Fibroblast of skin of left biceps (primary cell): ENCODE measurements around the gene THSD8.

ENCODE experiments used
- DNase-seq, 2 experiments: peaks; one replicate each; pipeline ENCODE4 v3.0.0-alpha.2; 2013; ENCODE audit warnings: low read depth in 2 of 2

The THSD8 gene

DNA sequence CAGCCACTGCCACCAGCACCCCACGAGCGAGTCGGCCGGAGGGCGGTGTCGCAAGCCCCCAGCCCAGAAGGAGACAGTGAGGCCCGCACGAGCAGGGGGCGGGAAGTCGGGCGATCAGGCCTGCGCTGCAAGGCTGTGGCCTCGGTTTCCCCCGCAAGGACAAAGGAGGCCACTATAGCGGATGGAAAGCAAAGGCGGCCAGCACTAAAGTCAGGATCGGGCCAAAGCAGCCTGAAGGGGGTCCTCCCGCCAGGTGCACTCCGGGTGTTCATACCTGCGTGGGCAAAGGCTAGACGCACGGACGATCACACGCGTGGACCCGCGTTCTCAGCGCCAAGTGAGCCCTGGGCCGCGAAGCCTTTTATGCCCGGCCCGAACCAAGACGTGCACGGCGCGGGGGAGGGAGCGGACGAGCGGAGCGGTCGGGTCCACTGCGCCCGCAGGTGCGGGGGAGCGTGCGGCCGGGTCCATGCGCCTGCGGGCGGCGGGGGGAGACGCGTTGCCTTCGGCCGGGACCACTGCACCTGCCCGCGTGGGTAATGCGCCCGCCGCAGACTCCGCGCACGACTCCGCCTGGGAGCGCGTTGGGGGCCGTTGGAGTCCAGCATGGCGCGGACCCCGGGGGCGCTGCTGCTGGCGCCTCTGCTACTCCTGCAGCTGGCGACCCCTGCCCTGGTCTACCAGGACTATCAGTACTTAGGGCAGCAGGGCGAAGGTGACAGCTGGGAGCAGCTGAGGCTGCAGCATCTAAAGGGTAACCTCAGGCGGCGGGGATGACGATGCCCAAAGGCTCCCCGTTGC lies at the start of gene THSD8, which contains the start of gene PRDX2:
THSD8 (plus strand) TSS at position 604 of the 801 bp plus-strand sequence; CDS start at position 607, 3 bp downstream.
PRDX2 (minus strand) TSS at position 335 of the 801 bp plus-strand sequence. CDS start 539 bp downstream, outside the sequence.
- DNase-seq: no peak

DNA sequence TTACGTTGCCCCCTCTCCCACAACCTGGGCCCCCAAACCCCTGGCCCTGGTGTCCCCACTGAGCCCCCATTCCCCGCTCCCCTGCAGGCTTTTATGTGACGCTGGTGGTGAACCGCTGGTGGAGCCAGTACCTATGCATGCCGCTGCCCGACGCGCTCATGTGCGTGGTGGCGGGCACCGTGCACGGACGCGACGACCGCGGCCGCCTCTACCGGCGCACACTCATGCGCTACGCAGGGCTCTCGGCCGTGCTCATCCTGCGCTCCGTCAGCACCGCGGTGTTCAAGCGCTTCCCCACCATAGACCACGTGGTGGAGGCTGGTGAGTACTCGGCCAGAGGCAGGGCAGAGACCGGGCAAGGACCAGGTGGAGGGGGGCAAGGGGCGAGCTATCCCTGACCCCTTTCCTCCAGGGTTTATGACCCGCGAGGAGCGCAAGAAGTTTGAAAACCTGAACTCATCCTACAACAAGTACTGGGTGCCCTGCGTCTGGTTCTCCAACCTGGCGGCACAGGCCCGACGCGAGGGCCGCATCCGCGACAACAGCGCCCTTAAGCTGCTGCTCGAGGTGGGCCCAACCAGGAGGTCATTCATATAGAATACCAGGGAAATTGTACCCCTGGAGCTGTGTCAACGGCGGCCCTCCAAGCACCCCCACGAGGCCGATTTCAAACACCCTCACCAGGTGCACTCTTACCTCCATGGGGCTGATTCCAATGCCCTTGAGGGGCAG lies 47.2 kb upstream of the THSD8 start:
- DNase-seq: no peak

- DNase-seq: no peak
These were observed 45.6 kb upstream of the THSD8 start for GRCh38 chr19:12756150-12756883.

DNA sequence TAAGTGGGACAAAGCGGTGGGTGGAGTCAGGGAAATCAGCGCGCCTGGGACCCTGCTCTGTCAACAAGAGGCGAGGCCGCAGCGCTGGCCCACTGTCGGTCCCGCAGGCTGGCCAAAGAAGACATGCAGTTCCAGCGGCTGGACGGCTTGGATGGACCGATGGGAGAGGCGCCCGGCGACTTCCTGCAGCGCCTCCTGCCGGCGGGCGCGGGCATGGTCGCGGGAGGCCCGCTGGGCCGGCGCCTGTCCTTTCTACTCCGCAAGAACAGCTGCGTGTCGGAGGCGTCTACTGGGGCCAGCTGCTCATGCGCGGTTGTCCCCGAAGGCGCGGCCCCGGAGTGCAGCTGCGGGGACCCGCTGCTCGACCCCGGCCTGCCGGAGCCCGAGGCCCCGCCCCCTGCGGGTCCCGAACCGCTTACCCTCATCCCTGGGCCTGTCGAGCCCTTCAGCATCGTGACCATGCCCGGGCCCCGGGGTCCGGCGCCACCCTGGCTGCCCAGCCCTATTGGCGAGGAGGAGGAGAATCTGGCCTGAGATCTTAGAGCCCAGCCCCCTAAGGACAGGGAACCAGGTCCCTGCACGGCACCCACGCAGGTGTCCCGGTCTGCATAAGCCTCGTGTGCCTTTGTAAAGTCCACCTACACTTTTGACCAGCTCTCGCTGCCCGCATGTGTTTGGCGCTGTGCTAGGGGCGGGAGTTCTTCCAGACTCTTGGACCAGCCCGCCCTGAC lies 44.2 kb upstream of the THSD8 start:
- DNase-seq: no peak

DNA sequence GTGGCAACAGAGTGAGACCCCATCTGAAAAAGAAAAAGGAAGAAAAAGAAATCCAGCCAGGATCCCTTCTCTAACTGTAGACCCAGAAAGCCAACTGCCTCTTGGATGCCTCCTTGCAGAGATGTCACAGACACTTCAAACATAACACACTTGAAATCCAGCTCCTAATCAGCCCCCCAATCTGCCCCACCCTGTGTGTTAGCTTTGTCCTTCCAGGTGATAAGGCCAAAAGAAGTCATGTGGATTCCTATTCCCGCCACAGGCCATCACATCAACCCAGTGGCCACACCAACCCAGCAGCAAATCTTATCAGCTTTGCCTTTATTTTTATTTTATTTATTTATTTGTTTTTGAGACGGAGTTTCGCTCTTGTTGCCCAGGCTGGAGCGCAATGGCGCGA lies 42.2 kb upstream of the THSD8 start:
- DNase-seq: no peak

DNA sequence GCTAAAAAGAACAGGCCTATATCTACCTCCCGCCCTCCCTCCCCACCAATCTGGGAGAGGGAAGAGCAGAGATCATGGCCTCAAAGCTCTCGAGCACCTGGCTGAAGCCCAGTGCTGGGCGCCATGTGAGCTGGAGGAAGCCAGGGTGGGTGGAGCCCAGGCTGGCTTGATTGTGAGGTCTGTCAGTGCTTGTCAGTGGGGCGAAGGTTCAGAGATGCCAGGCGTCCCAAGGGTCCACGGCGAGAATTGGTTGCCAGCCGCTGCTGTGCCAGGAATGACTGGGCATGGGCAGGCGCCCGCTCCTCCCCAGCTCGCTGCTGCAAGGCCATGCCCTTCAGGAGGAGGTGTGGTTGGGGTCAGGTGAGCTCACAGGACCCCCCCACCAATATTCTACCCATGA lies 38.8 kb upstream of the THSD8 start:
- DNase-seq: no peak

GRCh38 chr19:12764698-12765097 lies 37.2 kb upstream of the THSD8 start:
- no peak for DNase-seq

DNA sequence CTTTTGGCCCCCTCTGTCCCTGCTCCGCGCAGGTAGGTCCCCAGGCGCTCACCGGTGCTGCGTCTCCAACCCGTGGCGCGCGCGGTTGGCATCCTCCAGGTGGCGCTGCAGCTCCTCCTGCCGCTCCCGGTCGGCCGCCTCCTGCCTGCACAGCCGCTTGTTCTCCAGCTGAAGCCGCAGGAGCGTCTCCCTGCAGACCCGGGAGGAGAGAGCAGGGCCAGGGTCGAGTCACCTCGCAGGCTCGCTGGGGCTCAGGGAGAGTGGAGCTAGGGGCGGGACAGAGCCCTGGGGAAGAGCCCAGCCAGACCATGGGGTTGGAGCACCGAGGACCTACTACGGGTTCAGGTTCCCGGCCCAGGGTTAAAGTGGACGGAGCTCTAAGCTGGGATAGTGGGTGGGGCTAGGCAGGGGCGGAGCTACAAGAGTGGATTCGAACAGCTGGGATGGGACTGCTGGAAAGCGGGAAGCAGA lies 35.8 kb upstream of the THSD8 start:
- DNase-seq: no peak

DNA sequence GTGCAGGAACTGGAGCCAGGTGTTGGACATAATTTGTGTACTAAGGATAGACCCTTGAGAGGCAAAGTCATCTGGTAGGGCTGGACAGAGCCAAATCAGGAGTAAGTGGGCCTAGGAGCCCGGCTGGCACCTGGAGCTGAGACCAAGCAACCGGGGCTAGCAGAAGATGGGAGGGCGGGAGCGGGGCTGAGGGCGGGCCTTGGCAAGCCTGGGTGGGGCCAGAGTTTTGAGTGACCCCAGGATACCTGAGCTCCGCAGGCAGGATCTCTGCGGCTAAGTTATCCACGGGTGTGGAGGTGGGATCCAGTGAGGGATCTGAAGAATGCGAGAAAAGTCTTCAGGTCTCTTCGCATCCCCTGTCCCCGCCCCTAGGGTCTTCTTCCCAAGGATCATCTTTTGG lies 34.7 kb upstream of the THSD8 start:
- DNase-seq: no peak

GRCh38 chr19:12767666-12768065 lies 34.2 kb upstream of the THSD8 start:
- DNase-seq: no peak

GRCh38 chr19:12769689-12770088 lies 32.2 kb upstream of the THSD8 start:
- no peak for DNase-seq

- no peak for DNase-seq
These were observed 30.9 kb upstream of the THSD8 start for GRCh38 chr19:12770922-12771321.

GRCh38 chr19:12772323-12772722 lies 29.5 kb upstream of the THSD8 start:
- DNase-seq: no peak

- no peak for DNase-seq
These were observed 28.3 kb upstream of the THSD8 start for GRCh38 chr19:12773571-12773970.

DNA sequence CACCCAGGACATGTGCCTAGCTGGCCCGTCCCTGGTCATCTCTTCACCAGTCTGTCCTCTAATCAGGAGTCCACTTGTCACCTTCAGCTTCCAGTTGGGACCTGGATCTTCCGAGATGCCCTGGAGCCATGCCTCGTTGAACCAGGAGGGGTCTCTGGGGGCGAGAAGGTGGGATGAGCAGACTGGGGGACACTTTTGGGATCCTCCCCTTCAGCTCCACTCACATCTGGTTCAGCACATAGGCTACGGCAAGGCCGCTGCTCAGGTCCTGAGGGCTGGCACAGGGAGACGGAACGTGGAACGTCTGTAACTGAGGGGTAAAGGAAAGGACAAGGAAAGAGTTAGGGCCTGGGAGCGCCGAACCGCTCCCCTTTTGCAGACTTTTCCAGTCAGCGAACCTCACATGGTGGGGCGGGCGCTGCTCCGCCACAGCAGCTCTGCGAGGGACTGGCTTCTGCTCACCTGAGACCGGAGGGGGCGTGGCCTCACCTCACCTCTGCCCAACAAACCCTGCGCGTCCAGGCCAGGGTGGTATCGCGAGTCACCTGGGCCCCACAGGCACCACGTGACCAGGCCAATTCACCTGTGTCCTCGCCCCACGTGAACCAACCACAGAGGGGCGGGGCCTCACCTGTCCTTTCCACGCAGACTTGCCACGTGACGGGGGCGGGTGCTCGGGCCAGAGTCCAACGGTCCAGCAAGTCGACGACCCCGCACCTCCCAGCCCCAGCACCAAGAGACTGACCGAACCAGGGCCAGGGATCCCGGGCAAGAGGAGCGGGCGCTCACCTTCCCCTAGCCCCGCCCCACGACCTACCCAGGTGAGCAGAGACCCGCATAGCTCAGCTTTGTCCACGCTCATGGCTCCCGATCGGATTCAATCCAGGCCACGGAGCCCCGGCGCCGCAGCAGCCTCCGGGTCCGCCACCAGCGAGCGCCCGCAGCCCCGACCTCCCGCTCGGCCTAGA lies 27.0 kb upstream of the THSD8 start, which contains the start of gene HOOK2:
HOOK2 (minus strand) TSS at position 965 of the 968 bp plus-strand sequence; CDS start at position 862, 103 bp downstream.
- DNase-seq: no peak

- DNase-seq: no peak
These were observed 24.5 kb upstream of the THSD8 start for GRCh38 chr19:12777217-12778016.

- no peak for DNase-seq
These were observed 23.6 kb upstream of the THSD8 start for GRCh38 chr19:12778017-12778904.

DNA sequence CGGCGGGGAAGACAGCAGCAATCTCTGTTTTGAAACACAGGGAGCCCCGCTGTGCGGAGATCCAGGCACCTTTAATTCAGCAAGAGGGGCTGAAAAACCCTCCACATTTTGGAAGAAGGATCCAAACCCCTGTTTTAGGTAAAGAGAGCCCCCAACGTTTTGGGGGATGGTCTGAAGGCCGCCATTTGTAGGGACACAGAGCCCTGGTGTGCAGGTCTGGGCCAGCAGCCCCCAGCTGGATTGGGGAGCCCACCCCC lies 23.0 kb upstream of the THSD8 start:
- DNase-seq: no peak
